K562 (cell line): ENCODE measurements around the gene DSCAM. TPM values are rescaled to one million over a fixed set of nuclear protein-coding genes. Genes with fewer than 3 reads are reported as not detected.

Source experiments
- ATAC-seq: fragments of 200-7000 bp; cut with Tn5 transposase; 3 replicates; pipeline ENCODE4 v1.9.1; 2020; ENCODE audit warnings: moderate library complexity
- BruUV-seq: library from RNA; stranded (reverse); fragments of 400-500 nt; replicated peaks from 2 replicates; lab custom pipeline; 2021; lab: Mats Ljungman, UMichigan
- CTCF ChIA-PET: fragments of 300-600 bp; formaldehyde crosslinking; extraction: SDS; loops from one replicate; lab custom pipeline; 2021; ENCODE audit warnings: low intra/inter-chr PET ratio; lab: Yijun Ruan, JAX
- POLR2A ChIA-PET: fragments of 300-600, 350-650 bp; sonication (Branson Sonifier 250); formaldehyde crosslinking; extraction: SDS; loops from one replicate; lab custom pipeline; 2021; ENCODE audit warnings: antibody characterized with exemption, inconsistent platforms; lab: Yijun Ruan, JAX
- DNase-seq, 4 experiments: peaks; one replicate each; pipeline versions ENCODE4 v3.0.0 to v3.0.0-alpha.2; 2011 to 2018; ENCODE audit warnings: low spot score in 3 of 4, mixed read lengths in 3 of 4; ENCODE audit errors: extremely low read depth in 1 of 4
- FAIRE-seq: peaks from 2 replicates; lab custom pipeline; 2011; peaks lifted over from hg19 to GRCh38; lab: Jason Lieb, UNC
- H2AFZ ChIP-seq: 2 replicates; pipeline ENCODE4 v1.6.0; 2011; ENCODE audit warnings: low read depth, low read length, control low read depth, inconsistent platforms
- H3K27ac ChIP-seq: fragments of 200-600 bp; 3 replicates; pipeline ENCODE4 v1.8.0; 2011; ENCODE audit warnings: low read depth, mild to moderate bottlenecking, control low read depth, inconsistent platforms, low read length, moderate library complexity, mixed read lengths; ENCODE audit errors: extremely low read depth
- H3K27me3 ChIP-seq, 2 experiments: fragments of 300-600 bp in 1 of 2; 2 replicates in 1 of 2; 3 replicates in 1 of 2; pipeline versions ENCODE4 v1.6.0 to v1.8.0; 2011; ENCODE audit warnings: inconsistent platforms in 2 of 2, low read length in 2 of 2, mild to moderate bottlenecking in 1 of 2, mixed read lengths in 1 of 2, moderate library complexity in 1 of 2; ENCODE audit not compliant: control insufficient read depth in 2 of 2, insufficient read depth in 2 of 2
- H3K36me3 ChIP-seq: fragments of 300-600 bp; 3 replicates; pipeline ENCODE4 v1.8.0; 2011; ENCODE audit warnings: mild to moderate bottlenecking, low read length, inconsistent platforms; ENCODE audit not compliant: control insufficient read depth, insufficient read depth
- H3K4me1 ChIP-seq, 2 experiments: fragments of 200-600 bp in 1 of 2; replicated peaks in 1 of 2; 2 replicates in 1 of 2; 3 replicates in 1 of 2; pipeline versions ENCODE4 v1.5.1 to v1.8.0; 2011; ENCODE audit warnings: inconsistent platforms in 2 of 2, low read length in 2 of 2, mild to moderate bottlenecking in 1 of 2, mixed read lengths in 1 of 2, moderate library complexity in 1 of 2; ENCODE audit not compliant: control insufficient read depth in 2 of 2, insufficient read depth in 2 of 2
- H3K4me2 ChIP-seq: 2 replicates; pipeline ENCODE4 v1.6.1; 2011; ENCODE audit warnings: low read length, control low read depth, inconsistent platforms, mixed read lengths; ENCODE audit not compliant: insufficient read depth
- H3K4me3 ChIP-seq: fragments of 200-600 bp; sonication (generic), shearing (Covaris generic); 2 replicates; pipeline ENCODE4 v1.5.1; 2016; ENCODE audit warnings: control low read depth, inconsistent platforms
- H3K79me2 ChIP-seq: fragments of 200-600 bp; 3 replicates; pipeline ENCODE4 v1.8.0; 2011; ENCODE audit warnings: low read length, inconsistent platforms; ENCODE audit not compliant: control insufficient read depth, insufficient read depth
- H3K9ac ChIP-seq, 2 experiments: 2 replicates each; pipeline versions ENCODE4 v1.6.0 to v1.6.1; 2011; ENCODE audit warnings: low read depth in 2 of 2, low read length in 2 of 2, control low read depth in 1 of 2, inconsistent platforms in 1 of 2, mild to moderate bottlenecking in 1 of 2, mixed read lengths in 1 of 2; ENCODE audit not compliant: insufficient read depth in 1 of 2
- H3K9me1 ChIP-seq: one replicate; pipeline ENCODE4 v1.6.0; 2011; ENCODE audit warnings: inconsistent platforms, mild to moderate bottlenecking, low read length, moderate library complexity; ENCODE audit not compliant: control insufficient read depth, insufficient read depth
- H3K9me3 ChIP-seq: replicated peaks from 2 replicates; pipeline ENCODE4 v1.5.1; 2011; ENCODE audit warnings: low read depth, low read length, inconsistent platforms; ENCODE audit not compliant: control insufficient read depth, insufficient read depth
- H4K20me1 ChIP-seq: replicated peaks from 2 replicates; pipeline ENCODE4 v1.6.1; 2011; ENCODE audit warnings: low read length, inconsistent platforms, mixed read lengths; ENCODE audit not compliant: control insufficient read depth, insufficient read depth
- BACH1 ChIP-seq: fragments of 200-800 bp; sonication (Bioruptor generic); IDR thresholded peaks from 2 replicates; pipeline ENCODE4 v1.6.1; 2016; ENCODE audit warnings: missing genetic modification characterization, missing compliant biosample characterization
- DPF2 ChIP-seq: fragments of 450-650 bp; IDR thresholded peaks from 2 replicates; pipeline ENCODE4 v1.6.1; 2016
- FOXP1 ChIP-seq: sonication (generic); formaldehyde crosslinking; IDR thresholded peaks from 2 replicates; pipeline ENCODE4 v1.8.0; 2022; ENCODE audit warnings: mild to moderate bottlenecking, missing genetic modification reagents
- L3MBTL2 ChIP-seq: fragments of 450-650 bp; IDR thresholded peaks from 2 replicates; pipeline ENCODE4 v1.6.1; 2016; ENCODE audit warnings: mild to moderate bottlenecking, moderate library complexity
- MLX ChIP-seq, 2 experiments: fragments of 450-650 bp in 1 of 2; sonication (generic) in 1 of 2; formaldehyde crosslinking; conservative IDR thresholded peaks; 2 replicates each; pipeline versions ENCODE4 v1.4.0 to v1.8.1; 2020 to 2022; ENCODE audit warnings: mild to moderate bottlenecking in 1 of 2, missing genetic modification reagents in 1 of 2
- NEUROD1 ChIP-seq: fragments of 150-350 bp; IDR thresholded peaks from 2 replicates; pipeline ENCODE4 v1.6.1; 2014; ENCODE audit warnings: borderline replicate concordance, low read length, low read depth; ENCODE audit not compliant: partially characterized antibody
- PRPF4 ChIP-seq: fragments of 200-400 bp; formaldehyde crosslinking; IDR thresholded peaks from one replicate; pipeline ENCODE4 v1.6.1; 2017; ENCODE audit warnings: low read length, low read depth, mild to moderate bottlenecking; ENCODE audit not compliant: insufficient read depth, poor library complexity, severe bottlenecking
- SIX5 ChIP-seq, 2 experiments: IDR thresholded peaks; 2 replicates each; pipeline ENCODE4 v1.6.1; 2011; ENCODE audit warnings: low read length in 2 of 2, borderline replicate concordance in 1 of 2, low read depth in 1 of 2, mild to moderate bottlenecking in 1 of 2, moderate library complexity in 1 of 2; ENCODE audit not compliant: insufficient read depth in 1 of 2
- TCF7L2 ChIP-seq: fragments of 150-350 bp; IDR thresholded peaks from 2 replicates; pipeline ENCODE4 v1.6.1; 2016; ENCODE audit warnings: low read depth, mild to moderate bottlenecking, low read length, moderate library complexity
- U2AF1 ChIP-seq: fragments of 200-400 bp; formaldehyde crosslinking; optimal IDR thresholded peaks from 2 replicates; pipeline ENCODE3; 2017; ENCODE audit warnings: mild to moderate bottlenecking, low read depth, low read length, moderate library complexity
- ZBED1 ChIP-seq: IDR thresholded peaks from 2 replicates; pipeline ENCODE4 v1.6.1; 2014
- ZFPM2 ChIP-seq: fragments of 250-450 bp; sonication (Bioruptor Pico); IDR thresholded peaks from 2 replicates; pipeline ENCODE4 v1.5.1; 2022; ENCODE audit warnings: mild to moderate bottlenecking
- WGBS: fragments of 100-300 bp; shearing (Covaris generic); methylation state at CpG from one replicate; pipeline ENCODE4 v1.1.6; 2016; ENCODE audit warnings: low coverage, mixed read lengths; ENCODE audit not compliant: insufficient coverage; ENCODE audit errors: missing lambda C conversion rate; 5-methylcytosine and 5-hydroxymethylcytosine counted together
- in situ Hi-C: fragments of 300-500 bp; cut with MboI; formaldehyde crosslinking; loops from 4 replicates; pipeline ENCODE4 v1.15.0; 2018; ENCODE audit warnings: inconsistent platforms, mixed read lengths
- intact Hi-C: fragments of 100-400 bp; cut with micrococcal nuclease; formaldehyde crosslinking; loops from 2 replicates; pipeline ENCODE4 v1.14.2; 2022
- polyA plus RNA-seq, 8 experiments: library from polyadenylated mRNA; depleted of rRNA in 4 of 8; stranded (reverse) in 5 of 8; unstranded in 3 of 8; fragments of >200 nt; fragmentation: Nextera tagmentation in 2 of 8; fragmentation: Illumina TruSeq in 1 of 8; extraction: Ambion mirVana in 2 of 8; extraction: Trizol in 1 of 8; gene quantifications; 2 replicates each; pipeline versions ENCODE4 v1.2.1 to v1.2.3, GENCODE V29; 2011 to 2014; ENCODE audit warnings: inconsistent platforms in 1 of 8, missing spikeins in 1 of 8
- total RNA-seq, 7 experiments: library from RNA; depleted of rRNA in 6 of 7; stranded (reverse); fragments of >200 nt in 6 of 7; fragmentation: Illumina TruSeq in 2 of 7; extraction: Trizol in 2 of 7; gene quantifications; 2 replicates each; pipeline versions ENCODE4 v1.2.1 to v1.2.3, GENCODE V29; 2011 to 2021; ENCODE audit warnings: low replicate concordance in 1 of 7

The DSCAM gene
- total and polyA plus RNA-seq, 9 of the 15 experiments (the other 6 are each of a cell fraction or from before 2014, with no cell fraction given): not detected

GRCh38 chr21:40191196-40191595, 655.8 kb downstream of the DSCAM start:
- H4K20me1 ChIP-seq: no peaks in the 10 kb centered on the region
- no peaks in the 10 kb centered on the region for H3K36me3 ChIP-seq
- H3K9me1 ChIP-seq: no peaks in the 10 kb centered on the region
- no peaks in the 10 kb centered on the region for H3K27me3 ChIP-seq
- in situ Hi-C loops: no loop called here
- no peak for FAIRE-seq
- H2AFZ ChIP-seq: no peak overlapping the region
- ChIA-PET POLR2A (no interaction called here), CTCF (no interaction called here)
- H3K79me2 ChIP-seq: no peaks in the 10 kb centered on the region
- no peak for DNase-seq
- TF ChIP-seq U2AF1 (no peak), NEUROD1 (no peak), MLX (CRISPR knock-in tag; conservative IDR thresholded peaks at IDR 0.05) (no peak), SIX5 (IDR thresholded peaks at IDR 0.05; ENCODE audit: borderline replicate concordance in 1 of 2, insufficient read depth in 1 of 2, low read depth in 1 of 2, low read length in 2 of 2) (no peak), DPF2 (no peak), BACH1 (tag) (no peak), PRPF4 (no peak), ZFPM2 (no peak), TCF7L2 (no peak), FOXP1 (CRISPR knock-in tag) (no peak), ZBED1 (no peak), L3MBTL2 (no peak)
- no peaks in the 10 kb centered on the region for H3K4me1 ChIP-seq
- no TSS peak for BruUV-seq
- H3K9ac ChIP-seq: no peak overlapping the region
- no peak overlapping the region for H3K4me2 ChIP-seq
- intact Hi-C loops: no loop called here
- H3K9me3 ChIP-seq: no peaks in the 10 kb centered on the region
- ATAC-seq: no peak
- no peak overlapping the region for H3K4me3 ChIP-seq
- no peak overlapping the region for H3K27ac ChIP-seq
- 3% methylated on average over 3 of the region's 3 CpGs for WGBS
